OCI-LY3 (cell line): ENCODE results near the gene ACACA.

ENCODE experiments used
- H2AFZ ChIP-seq: fragments of 200-600, 300-600 bp; shearing (Covaris generic); 2 replicates; pipeline ENCODE4 v1.6.0; 2014; ENCODE audit warnings: antibody characterized with exemption, low read depth, low read length
- H3K27ac ChIP-seq: fragments of 200-600, 300-600 bp; sonication (generic); 2 replicates; pipeline ENCODE4 v1.5.1; 2014; ENCODE audit warnings: mild to moderate bottlenecking, low read length, moderate library complexity, mixed read lengths
- H3K27me3 ChIP-seq: fragments of 200-600, 300-600 bp; sonication (generic); 2 replicates; pipeline ENCODE4 v1.6.1; 2014; ENCODE audit warnings: low read depth, low read length, mixed read lengths
- H3K36me3 ChIP-seq: fragments of 200-600, 300-600 bp; sonication (generic); replicated peaks from 2 replicates; pipeline ENCODE3; 2014; ENCODE audit warnings: low read depth, low read length, mixed read lengths
- H3K4me1 ChIP-seq: fragments of 300-600, 200-600 bp; sonication (generic); 2 replicates; pipeline ENCODE4 v1.6.1; 2014; ENCODE audit warnings: low read length, mixed read lengths
- H3K4me2 ChIP-seq: fragments of 200-600, 300-600 bp; sonication (generic); 2 replicates; pipeline ENCODE4 v1.6.1; 2014; ENCODE audit warnings: low read length, mixed read lengths
- H3K4me3 ChIP-seq: fragments of 300-600, 200-600 bp; sonication (generic); 2 replicates; pipeline ENCODE4 v1.5.1; 2014; ENCODE audit warnings: antibody characterized with exemption, mild to moderate bottlenecking, low read length, moderate library complexity
- H3K79me2 ChIP-seq: fragments of 300-600, 200-600 bp; shearing (Covaris generic); 2 replicates; pipeline ENCODE4 v1.6.1; 2014; ENCODE audit warnings: mild to moderate bottlenecking, low read length, mixed read lengths
- H3K9ac ChIP-seq: fragments of 300-600, 200-600 bp; shearing (Covaris generic); 2 replicates; pipeline ENCODE4 v1.6.0; 2014; ENCODE audit warnings: mild to moderate bottlenecking, low read length, moderate library complexity
- H3K9me3 ChIP-seq: fragments of 200-600, 300-600 bp; shearing (Covaris generic); 2 replicates; pipeline ENCODE4 v1.6.1; 2014; ENCODE audit warnings: low read length, mixed read lengths; ENCODE audit not compliant: insufficient read depth
- H4K20me1 ChIP-seq: fragments of 200-600, 300-600 bp; sonication (generic); 2 replicates; pipeline ENCODE4 v1.6.1; 2016; ENCODE audit warnings: low read length, mixed read lengths; ENCODE audit not compliant: insufficient read depth
- EZH2phosphoT487 ChIP-seq: fragments of 200-600 bp; shearing (Covaris generic); IDR thresholded peaks from 2 replicates; pipeline ENCODE4 v1.6.1; 2018; ENCODE audit warnings: antibody characterized with exemption, mixed run types, low read depth
- TF ChIP-seq, protein P1 (sequence below): fragments of 200-600, 300-600 bp; sonication (generic); IDR thresholded peaks from 2 replicates; pipeline ENCODE4 v1.5.1; 2014; ENCODE audit warnings: antibody characterized with exemption, low read length, low read depth

ACACA gene

DNA sequence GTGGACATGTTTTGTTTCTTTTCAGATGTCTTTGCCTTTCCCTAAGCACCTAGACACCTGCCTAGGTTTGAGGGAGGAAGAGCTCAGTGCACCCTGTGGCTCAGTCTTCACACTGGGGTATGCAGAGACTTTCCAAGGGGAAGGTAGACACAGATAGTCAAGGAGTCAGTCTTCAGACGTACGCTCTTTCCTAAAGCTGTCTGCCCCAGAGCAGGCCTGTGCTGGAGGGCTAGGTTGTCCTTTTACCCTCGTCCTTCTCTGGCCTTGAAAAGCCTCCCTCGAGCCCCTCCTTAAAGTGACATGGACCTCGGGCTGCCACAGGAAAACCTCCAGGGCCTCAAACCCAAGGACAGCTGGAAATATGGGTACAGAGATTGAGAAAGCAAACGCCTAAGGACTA, 354.2 kb downstream of the ACACA start:
- no peaks in the 10 kb centered on the region for H3K79me2 ChIP-seq
- no peaks in the 10 kb centered on the region for H3K27me3 ChIP-seq
- H3K9me3 ChIP-seq, result no peaks in the 10 kb centered on the region
- no peak overlapping the region for H3K9ac ChIP-seq
- no peak overlapping the region for H3K4me2 ChIP-seq
- H4K20me1 ChIP-seq, result peaks cover 5% of the 10 kb centered on the region; the same call in 1 of the 2 replicates
- TF ChIP-seq, protein P1, sequence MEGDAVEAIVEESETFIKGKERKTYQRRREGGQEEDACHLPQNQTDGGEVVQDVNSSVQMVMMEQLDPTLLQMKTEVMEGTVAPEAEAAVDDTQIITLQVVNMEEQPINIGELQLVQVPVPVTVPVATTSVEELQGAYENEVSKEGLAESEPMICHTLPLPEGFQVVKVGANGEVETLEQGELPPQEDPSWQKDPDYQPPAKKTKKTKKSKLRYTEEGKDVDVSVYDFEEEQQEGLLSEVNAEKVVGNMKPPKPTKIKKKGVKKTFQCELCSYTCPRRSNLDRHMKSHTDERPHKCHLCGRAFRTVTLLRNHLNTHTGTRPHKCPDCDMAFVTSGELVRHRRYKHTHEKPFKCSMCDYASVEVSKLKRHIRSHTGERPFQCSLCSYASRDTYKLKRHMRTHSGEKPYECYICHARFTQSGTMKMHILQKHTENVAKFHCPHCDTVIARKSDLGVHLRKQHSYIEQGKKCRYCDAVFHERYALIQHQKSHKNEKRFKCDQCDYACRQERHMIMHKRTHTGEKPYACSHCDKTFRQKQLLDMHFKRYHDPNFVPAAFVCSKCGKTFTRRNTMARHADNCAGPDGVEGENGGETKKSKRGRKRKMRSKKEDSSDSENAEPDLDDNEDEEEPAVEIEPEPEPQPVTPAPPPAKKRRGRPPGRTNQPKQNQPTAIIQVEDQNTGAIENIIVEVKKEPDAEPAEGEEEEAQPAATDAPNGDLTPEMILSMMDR, result no peak
- no peak for TF ChIP-seq EZH2phosphoT487
- peaks cover 22% of the 10 kb centered on the region for H3K36me3 ChIP-seq
- peaks cover 1% of the 10 kb centered on the region; the same call in 1 of the 2 replicates for H3K4me1 ChIP-seq
- no peak overlapping the region for H2AFZ ChIP-seq
- H3K4me3 ChIP-seq, result no peak overlapping the region
- H3K27ac ChIP-seq, result no peak overlapping the region

DNA sequence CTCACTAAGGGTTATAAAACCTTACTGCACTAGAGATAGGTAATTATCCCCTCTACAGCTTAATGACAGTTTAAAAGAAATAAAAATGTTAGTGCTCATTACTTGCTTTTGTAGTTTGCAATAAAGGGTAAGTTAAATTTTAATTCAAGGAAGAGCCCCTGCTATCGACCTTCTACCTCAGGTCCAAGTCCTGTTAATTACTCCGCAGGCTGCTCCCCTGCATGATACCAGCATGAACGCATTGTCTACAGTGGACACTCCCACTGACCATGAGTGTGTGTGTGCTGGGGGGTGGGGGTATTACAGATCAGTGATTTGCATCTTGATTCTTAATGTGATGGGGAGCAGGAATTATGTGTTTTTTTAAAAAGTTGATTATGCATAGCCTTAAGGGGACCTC, 354.8 kb downstream of the ACACA start:
- Histone ChIP-seq H3K4me2 (no peak overlapping the region), H3K9ac (no peak overlapping the region), H3K9me3 (no peaks in the 10 kb centered on the region), H3K36me3 (peaks cover 19% of the 10 kb centered on the region), H3K4me1 (peaks cover 3% of the 10 kb centered on the region; the same call in 1 of the 2 replicates), H3K79me2 (no peaks in the 10 kb centered on the region), H3K27ac (no peak overlapping the region), H3K27me3 (no peaks in the 10 kb centered on the region), H4K20me1 (peaks cover 5% of the 10 kb centered on the region; the same call in 1 of the 2 replicates), H2AFZ (no peak overlapping the region), H3K4me3 (no peak overlapping the region)
- no peak for TF ChIP-seq EZH2phosphoT487
- TF ChIP-seq, protein P1, result no peak

DNA sequence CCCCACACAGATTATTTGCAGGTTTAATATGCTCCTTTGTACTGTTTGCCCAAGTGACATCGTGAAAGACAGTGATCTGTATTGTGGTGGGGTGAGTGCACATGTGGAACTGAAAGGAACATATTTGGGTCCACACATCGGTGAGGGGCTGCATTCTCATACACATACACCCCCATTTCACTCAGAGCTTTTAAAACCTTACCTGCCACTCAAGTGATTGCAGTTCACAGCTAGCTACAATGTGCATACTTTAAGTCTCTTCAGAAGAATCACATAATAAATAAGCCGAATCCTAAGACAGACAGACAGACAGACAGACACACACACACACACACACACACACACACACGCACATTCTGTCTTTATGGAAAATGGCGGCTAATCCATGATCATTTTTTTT, 355.3 kb downstream of the ACACA start:
- TF ChIP-seq EZH2phosphoT487, result no peak
- TF ChIP-seq, protein P1, result no peak

DNA sequence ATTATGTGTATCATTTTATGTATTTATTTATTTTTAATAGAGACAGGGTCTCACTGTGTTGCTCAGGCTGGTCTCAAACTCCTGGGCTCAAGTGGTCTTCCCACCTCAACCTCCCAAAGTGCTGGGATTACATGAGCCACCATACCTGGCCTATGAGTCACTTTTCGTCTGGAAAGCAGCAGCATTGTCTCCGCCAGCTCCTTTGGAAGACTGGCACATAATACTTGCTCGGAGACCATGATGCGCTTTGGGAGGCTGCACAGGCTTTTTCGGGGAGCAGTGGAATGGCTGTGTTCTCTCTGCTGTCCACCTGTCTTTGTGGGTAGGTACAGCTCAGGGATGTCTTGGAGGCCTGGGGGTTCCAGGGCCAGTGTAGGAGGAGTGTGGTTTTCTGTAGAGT, 355.7 kb downstream of the ACACA start:
- H4K20me1 ChIP-seq, result peaks cover 5% of the 10 kb centered on the region; the same call in 1 of the 2 replicates

More for the DNA sequence above, 355.3 kb downstream of the ACACA start:
- no peaks in the 10 kb centered on the region for H3K27me3 ChIP-seq
- peaks cover 15% of the 10 kb centered on the region for H3K36me3 ChIP-seq
- H3K4me1 ChIP-seq, result peaks cover 3% of the 10 kb centered on the region; the same call in 1 of the 2 replicates
- no peak overlapping the region for H3K4me3 ChIP-seq
- H4K20me1 ChIP-seq, result peaks cover 5% of the 10 kb centered on the region; the same call in 1 of the 2 replicates
- H3K27ac ChIP-seq, result no peak overlapping the region
- H3K9me3 ChIP-seq, result no peaks in the 10 kb centered on the region
- no peak overlapping the region for H2AFZ ChIP-seq
- H3K4me2 ChIP-seq, result no peak overlapping the region
- H3K9ac ChIP-seq, result no peak overlapping the region
- no peaks in the 10 kb centered on the region for H3K79me2 ChIP-seq

More for the DNA sequence above, 355.7 kb downstream of the ACACA start:
- H2AFZ ChIP-seq, result no peak overlapping the region
- no peaks in the 10 kb centered on the region for H3K79me2 ChIP-seq
- peaks cover 13% of the 10 kb centered on the region for H3K36me3 ChIP-seq
- peaks cover 3% of the 10 kb centered on the region; the same call in 1 of the 2 replicates for H3K4me1 ChIP-seq
- H3K27me3 ChIP-seq, result no peaks in the 10 kb centered on the region
- H3K9ac ChIP-seq, result no peak overlapping the region
- no peaks in the 10 kb centered on the region for H3K9me3 ChIP-seq
- H3K27ac ChIP-seq, result no peak overlapping the region
- H3K4me3 ChIP-seq, result no peak overlapping the region
- H3K4me2 ChIP-seq, result no peak overlapping the region
- TF ChIP-seq, protein P1, result no peak
- TF ChIP-seq EZH2phosphoT487, result no peak
